Spinal cord (tissue), 10 donors: ENCODE results near the gene GHDC. TPM values are rescaled to one million over a fixed set of nuclear protein-coding genes. Genes with fewer than 3 reads are reported as not detected.
A peak's percentile ranks its signal among the peaks of the same experiment; 100 is the strongest.

Experiments
- DNase-seq, 6 donors: peaks; one replicate each; pipeline versions ENCODE4 v3.0.0 to v3.0.0-alpha.2; 2013 to 2015; ENCODE audit warnings: low spot score in 6 of 6, low read depth in 4 of 6
- H3K27ac ChIP-seq: one replicate; pipeline ENCODE4 v1.5.1; 2013; ENCODE audit warnings: low read depth, low read length, control low read depth
- H3K27me3 ChIP-seq: one replicate; pipeline ENCODE4 v1.6.1; 2013; ENCODE audit warnings: low read length; ENCODE audit not compliant: control insufficient read depth, insufficient read depth
- H3K36me3 ChIP-seq: one replicate; pipeline ENCODE4 v1.6.1; 2013; ENCODE audit warnings: low read length; ENCODE audit not compliant: control insufficient read depth, insufficient read depth
- H3K4me1 ChIP-seq: one replicate; pipeline ENCODE4 v1.6.1; 2013; ENCODE audit warnings: low read length; ENCODE audit not compliant: control insufficient read depth, insufficient read depth
- H3K4me3 ChIP-seq: one replicate; pipeline ENCODE4 v1.5.1; 2013; ENCODE audit warnings: low read depth, low read length, control low read depth
- H3K9me3 ChIP-seq: one replicate; pipeline ENCODE4 v1.6.1; 2013; ENCODE audit warnings: low read length; ENCODE audit not compliant: control insufficient read depth, insufficient read depth
- WGBS: methylation state at CpG from one replicate; pipeline ENCODE4 v1.1.5; 2013; ENCODE audit warnings: missing lambda C conversion rate; ENCODE audit not compliant: insufficient coverage; 5-methylcytosine and 5-hydroxymethylcytosine counted together
- polyA plus RNA-seq, 2 donors: library from polyadenylated mRNA; unstranded; fragments of 120-200 nt; gene quantifications; one replicate each; pipeline ENCODE4 v1.2.1, GENCODE V29; 2013; ENCODE audit not compliant: insufficient read length in 2 of 2
- total RNA-seq, 2 donors: library from RNA; depleted of rRNA in 1 of 2; stranded (reverse); fragments of 120-200 nt in 1 of 2; fragments of >200 nt in 1 of 2; gene quantifications; one replicate each; pipeline versions ENCODE4 v1.2.3 to v1.2.4, GENCODE V29; 2013 to 2014
- donor health status: healthy.

Gene GHDC
- total and polyA plus RNA-seq, 4 donors: 7.1 to 16.0 (median 13.2) TPM

DNA sequence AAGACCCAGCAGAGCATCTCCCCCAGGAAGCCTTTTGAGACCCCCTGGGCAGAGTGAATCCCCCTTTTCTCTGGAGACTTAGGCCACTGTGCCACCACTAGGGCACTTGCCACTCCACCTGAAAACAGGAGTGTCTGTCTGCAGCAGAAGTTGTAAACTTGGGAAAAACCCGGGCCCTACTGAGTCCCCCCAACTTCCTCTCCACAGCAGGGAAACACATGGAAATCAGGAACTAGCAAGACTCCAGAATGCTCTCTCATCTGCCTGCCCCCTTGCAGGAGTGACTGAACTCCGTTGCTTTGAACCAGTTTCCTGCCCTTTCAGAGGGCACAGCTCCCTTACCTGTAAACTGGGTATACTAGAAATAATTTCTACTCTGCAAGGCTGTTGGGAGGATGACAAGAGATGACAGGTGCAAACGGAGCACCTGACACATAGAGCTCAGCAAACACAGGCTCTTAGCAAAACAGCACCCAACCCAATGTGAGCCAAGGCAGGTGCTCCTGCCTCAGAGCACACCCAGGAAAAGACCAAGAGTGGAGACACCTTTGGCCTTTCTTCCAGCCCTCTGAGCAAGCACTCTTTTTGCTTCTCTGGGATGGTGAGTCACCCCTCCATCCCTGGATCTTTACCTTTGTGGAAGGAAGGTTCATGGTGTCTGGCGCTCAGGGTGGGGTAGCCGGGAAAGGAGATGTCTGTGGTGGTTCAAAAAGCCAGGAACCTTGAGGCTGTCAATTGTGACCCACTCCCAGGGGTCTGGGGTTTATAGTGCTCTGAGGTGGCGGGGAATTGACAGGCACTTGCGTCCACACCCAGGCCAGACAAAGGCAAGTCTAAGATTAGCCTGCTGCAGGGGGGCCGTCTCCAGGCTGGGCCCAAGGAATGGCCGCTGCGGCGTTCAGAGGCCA lies 9.3 kb downstream of the GHDC start, which contains the start of gene HCRT:
Gene HCRT, minus strand, starts transcription at position 740 of the 908 bp plus-strand sequence. Its CDS starts 87 bp downstream, at position 653.
- H3K27ac ChIP-seq: peak within 1 kb of the TSS; percentile 15
- H3K36me3 ChIP-seq: peaks cover 6% of the 10 kb centered on the region
- peaks cover 16% of the 10 kb centered on the region for H3K27me3 ChIP-seq
- no peaks in the 10 kb centered on the region for H3K9me3 ChIP-seq
- no peak for DNase-seq
- H3K4me3 ChIP-seq: peak within 1 kb of the TSS; percentile 61
- 49% methylated on average over 8 of the region's 11 CpGs for WGBS
- peaks cover 31% of the 10 kb centered on the region for H3K4me1 ChIP-seq

DNA sequence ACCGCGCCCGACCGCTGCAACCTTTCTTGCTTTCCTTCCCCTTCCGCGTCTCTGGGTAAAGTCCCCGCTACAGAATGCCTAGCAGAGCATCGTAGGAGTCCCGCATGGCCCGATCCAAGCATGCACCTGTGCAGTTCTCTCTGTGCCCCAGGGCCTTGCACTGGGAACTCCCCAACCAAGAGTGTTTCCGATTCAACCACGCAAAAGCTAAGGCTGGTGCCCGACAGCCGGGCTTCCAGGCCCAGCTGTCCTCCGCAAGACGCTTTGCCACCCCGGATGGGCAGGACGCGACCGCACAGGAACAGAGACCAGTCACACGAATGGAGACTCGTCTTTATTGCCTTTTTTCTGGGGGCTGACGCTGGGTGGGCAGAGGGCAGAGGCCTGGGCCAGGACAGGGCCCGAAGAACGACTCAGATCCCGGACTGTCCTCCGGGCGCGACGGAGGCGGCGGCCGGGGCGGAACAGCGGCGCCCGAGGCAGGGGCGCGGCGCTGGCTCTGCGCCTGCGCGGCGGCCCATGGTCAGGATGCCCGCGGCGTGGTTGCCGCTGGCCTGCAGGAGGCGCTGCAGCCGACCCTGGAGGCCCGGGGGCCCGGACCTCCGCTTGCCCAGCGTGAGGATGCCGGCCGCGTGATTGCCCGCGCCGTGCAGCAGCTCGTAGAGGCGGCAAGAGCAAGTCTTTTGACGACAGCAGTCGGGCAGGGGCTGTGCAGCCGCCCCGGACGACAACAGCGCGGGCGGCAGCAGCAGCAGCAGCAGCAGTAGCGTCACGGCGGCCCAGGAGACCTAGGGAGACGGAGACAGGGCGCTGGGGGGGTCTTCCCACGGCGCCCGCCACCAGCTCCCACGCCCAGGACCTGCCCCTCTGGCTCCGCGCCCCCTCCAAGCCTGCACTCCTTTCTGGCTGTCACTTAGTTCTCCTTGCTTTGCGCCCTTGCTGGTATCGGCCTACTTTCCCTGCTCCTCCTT lies 10.3 kb downstream of the GHDC start:
- Histone ChIP-seq H3K4me3 (peak overlapping the region; percentile 61), H3K27ac (peak overlapping the region; percentile 20), H3K9me3 (no peaks in the 10 kb centered on the region), H3K4me1 (peaks cover 35% of the 10 kb centered on the region), H3K27me3 (peaks cover 16% of the 10 kb centered on the region), H3K36me3 (no peaks in the 10 kb centered on the region)
- 5% methylated on average over 83 of the region's 83 CpGs for WGBS
- DNase-seq: peak in 5 of 6 donors; percentile 70 to 92 (median 73)

DNA sequence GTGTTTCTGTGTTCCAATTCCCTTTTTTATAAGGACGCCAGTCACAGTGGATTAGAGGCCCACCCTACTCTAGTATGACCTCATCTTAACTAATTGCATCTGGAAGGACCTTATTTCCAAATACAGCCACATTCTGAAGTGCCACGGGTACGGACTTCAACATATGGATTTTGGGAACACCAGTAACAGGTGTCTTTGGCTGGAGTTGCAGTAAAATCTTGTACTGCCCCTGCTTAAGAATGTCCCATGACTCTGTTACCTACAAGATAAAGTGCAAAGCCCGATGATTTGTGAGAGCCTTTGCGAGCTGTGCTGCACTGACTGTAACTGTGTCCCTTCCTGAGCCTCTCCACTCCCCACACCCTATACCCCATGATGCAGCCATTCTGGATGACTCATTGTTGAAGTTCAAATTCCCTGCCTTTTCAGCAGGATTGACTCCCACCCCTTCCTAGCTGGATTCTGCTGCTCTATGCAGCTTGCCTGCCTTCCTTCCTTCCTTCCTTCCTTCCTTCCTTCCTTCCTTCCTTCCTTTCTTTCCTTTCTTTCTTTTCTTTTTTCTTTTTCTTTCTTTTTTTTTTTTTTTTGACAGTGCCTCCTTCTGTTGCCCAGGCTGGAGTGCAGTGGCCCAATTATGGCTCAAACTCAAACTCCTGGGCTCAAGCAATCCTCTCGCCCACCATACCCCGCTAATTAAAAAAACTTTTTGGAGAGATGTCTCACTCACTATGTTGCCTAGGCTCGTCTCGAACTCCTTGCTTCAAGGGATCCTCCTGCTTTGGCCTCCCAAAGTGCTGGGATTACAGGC lies 11.2 kb downstream of the GHDC start:
- Histone ChIP-seq H3K36me3 (peaks cover 3% of the 10 kb centered on the region), H3K27me3 (peaks cover 16% of the 10 kb centered on the region), H3K4me1 (peaks cover 35% of the 10 kb centered on the region), H3K27ac (peak overlapping the region; percentile 20), H3K9me3 (no peaks in the 10 kb centered on the region), H3K4me3 (peak overlapping the region; percentile 61)
- no peak for DNase-seq
- 74% methylated on average over 8 of the region's 9 CpGs for WGBS

DNA sequence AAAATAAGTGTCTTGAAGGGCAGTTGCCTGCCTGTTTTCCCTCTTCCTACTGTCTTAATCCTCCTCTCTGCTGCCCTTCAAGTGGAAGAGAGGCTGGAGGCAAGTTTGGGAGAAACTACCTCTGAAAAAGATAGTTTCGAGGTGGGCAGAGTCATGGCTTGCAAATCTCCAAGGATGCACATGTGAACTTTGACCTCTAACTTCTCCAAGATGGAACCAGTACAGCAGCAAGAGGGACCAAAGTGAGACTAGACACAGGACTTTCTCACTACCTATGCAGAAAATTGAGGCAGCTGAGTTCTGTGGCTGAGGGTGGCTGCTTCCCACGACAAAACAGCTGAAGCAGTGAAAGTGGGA lies 12.5 kb downstream of the GHDC start:
- Histone ChIP-seq H3K36me3 (peaks cover 6% of the 10 kb centered on the region), H3K27ac (no peak overlapping the region), H3K4me3 (no peak overlapping the region), H3K9me3 (no peaks in the 10 kb centered on the region), H3K4me1 (peaks cover 35% of the 10 kb centered on the region), H3K27me3 (peaks cover 16% of the 10 kb centered on the region)
- DNase-seq: no peak
- WGBS: 100% methylated on average over 1 of the region's 2 CpGs

DNA sequence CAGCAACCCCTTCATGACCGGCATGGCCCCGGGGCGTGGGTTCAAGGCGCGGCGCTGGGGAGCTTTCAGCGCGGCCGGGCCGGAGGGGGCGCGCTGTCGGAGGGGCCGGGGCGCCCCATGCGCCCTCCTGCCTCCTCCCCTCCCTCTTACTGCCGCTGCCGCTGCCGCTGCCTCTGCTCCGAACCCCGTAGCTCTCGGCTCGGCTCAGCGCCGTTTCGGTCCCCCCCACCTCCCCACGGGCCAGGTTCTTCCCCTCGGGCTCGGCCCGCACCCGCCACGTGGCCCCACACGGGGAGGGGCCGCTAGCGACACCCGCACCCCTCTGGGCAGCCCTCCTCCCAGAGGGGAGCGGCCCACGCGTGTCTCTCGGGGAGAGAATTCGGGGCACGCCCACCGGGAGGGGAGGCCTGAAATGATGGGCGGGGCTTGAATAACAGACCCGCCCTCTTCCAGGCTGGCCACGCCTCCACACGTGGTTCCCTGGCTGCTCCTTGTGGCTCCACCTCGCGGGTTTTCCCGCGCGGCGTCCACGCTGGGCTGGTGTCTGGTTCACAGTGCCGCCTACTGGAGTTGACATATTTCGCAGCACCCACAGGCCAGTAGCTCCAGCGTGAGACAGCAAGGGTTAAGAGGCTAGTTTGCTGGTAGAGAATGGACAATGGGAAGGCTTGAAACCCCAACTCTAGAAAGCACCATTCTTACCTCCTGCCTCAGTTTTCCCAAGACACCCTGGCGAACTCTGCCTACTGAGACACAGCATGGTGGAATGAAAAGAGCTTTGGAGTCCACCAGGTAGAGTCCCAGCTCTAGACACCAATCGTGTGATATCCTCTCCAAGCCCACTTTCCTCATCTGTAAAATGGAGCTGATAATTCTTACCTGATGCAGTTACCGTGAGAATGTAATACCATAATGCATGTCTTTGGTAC lies 13.1 kb downstream of the GHDC start, which contains the start of gene KCNH4:
Gene KCNH4, minus strand, starts transcription at position 221 of the 929 bp plus-strand sequence. Its CDS starts 197 bp downstream, at position 24.
- Histone ChIP-seq H3K4me1 (peaks cover 35% of the 10 kb centered on the region), H3K27ac (no peak within 1 kb of the TSS), H3K27me3 (peaks cover 16% of the 10 kb centered on the region), H3K36me3 (peaks cover 6% of the 10 kb centered on the region), H3K4me3 (peak within 1 kb of the TSS; percentile 11), H3K9me3 (no peaks in the 10 kb centered on the region)
- DNase-seq: peak in 4 of 6 donors; percentile 68 to 96 (median 77)
- under 1% methylated on average over 56 of the region's 60 CpGs for WGBS

DNA sequence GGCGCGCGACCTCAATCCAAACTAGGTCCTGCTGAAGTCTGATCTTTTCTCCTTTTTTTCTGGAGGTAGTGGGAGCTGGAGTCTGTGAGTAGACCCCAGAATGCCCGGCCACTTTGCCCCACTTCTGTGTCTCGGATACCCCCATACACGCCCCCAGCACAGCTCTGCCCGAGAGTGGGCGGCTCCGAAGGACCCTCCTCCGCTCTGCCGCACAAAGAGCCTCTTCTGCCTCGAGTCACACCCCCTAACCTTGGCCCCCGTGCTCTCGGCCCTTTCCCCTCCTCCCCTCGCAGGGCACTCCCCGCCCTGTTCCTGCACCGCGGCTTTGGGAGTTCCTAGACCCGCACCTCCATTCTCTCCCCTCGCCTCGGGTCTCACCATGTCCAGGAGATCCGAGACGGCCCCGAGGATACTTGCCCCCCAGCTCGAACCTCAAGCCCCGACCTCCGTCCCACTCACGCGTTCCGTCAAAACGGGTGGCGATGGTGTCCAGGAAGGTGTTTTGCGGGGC lies 13.8 kb downstream of the GHDC start:
- H3K4me1 ChIP-seq: peaks cover 35% of the 10 kb centered on the region
- no peak for DNase-seq
- H3K36me3 ChIP-seq: peaks cover 6% of the 10 kb centered on the region
- no peak overlapping the region for H3K27ac ChIP-seq
- under 1% methylated on average over 30 of the region's 33 CpGs for WGBS
- H3K4me3 ChIP-seq: peak overlapping the region; percentile 11
- H3K9me3 ChIP-seq: no peaks in the 10 kb centered on the region
- peaks cover 16% of the 10 kb centered on the region for H3K27me3 ChIP-seq

DNA sequence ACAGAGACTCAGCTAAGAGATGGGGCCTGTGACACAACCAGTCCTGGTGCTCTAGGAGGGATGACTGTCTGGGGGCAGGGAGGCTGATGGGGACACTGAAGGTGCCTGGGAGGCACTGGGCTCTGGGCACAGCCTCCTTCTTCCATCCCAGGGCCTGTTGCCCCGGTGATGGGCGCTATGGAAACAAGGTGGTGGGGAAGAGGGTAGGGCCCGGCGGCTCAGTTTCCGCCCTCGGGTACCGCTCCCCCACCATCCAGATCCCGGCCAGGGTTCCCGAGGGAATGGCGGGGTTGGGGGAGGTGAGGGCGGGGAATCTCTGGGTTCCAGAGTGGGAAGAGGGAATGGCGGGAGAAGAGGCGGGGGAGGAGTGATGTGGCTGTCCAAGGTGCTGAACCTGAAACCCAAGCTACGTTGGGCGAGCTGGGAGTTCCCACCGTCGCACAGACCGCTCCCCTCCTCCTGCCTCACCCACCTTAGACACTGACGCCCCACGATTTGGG lies 14.3 kb downstream of the GHDC start:
- peak overlapping the region; percentile 11 for H3K4me3 ChIP-seq
- DNase-seq: peak in 2 of 6 donors; percentile 52 to 59
- 3% methylated on average over 5 of the region's 20 CpGs for WGBS
- peaks cover 16% of the 10 kb centered on the region for H3K27me3 ChIP-seq
- H3K36me3 ChIP-seq: peaks cover 6% of the 10 kb centered on the region
- H3K4me1 ChIP-seq: peaks cover 35% of the 10 kb centered on the region
- no peaks in the 10 kb centered on the region for H3K9me3 ChIP-seq
- no peak overlapping the region for H3K27ac ChIP-seq

DNA sequence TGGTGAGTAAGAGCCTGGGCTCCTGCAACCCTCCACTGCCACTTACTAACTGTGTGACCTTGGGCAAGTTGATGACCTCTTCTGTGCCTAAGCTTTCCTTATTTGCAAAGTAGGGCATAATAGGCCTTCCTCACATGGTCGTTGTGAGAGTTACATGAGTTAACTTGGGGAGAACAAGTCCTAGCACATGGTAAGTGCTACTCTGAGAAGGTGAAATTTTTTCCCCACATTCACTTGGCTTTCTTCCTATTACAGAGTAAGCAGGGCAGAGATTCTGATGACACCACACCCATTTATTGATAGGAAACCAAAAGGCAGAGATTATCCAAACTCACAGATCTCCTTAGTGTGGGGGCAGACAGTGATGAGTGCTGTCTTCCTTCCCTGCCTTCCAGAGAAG lies 15.0 kb downstream of the GHDC start:
- Histone ChIP-seq H3K27ac (no peak overlapping the region), H3K27me3 (peaks cover 16% of the 10 kb centered on the region), H3K36me3 (peaks cover 11% of the 10 kb centered on the region), H3K4me1 (peaks cover 32% of the 10 kb centered on the region), H3K9me3 (no peaks in the 10 kb centered on the region), H3K4me3 (no peak overlapping the region)
- DNase-seq: no peak
- WGBS: no CpG with 5 or more reads among the region's 1 CpG
